Right lobe of liver (tissue), 6 donors: ENCODE data around the gene TSPOAP1. TPM values are rescaled to one million over a fixed set of nuclear protein-coding genes. Genes with fewer than 3 reads are reported as not detected.

Experiments used
- ATAC-seq, 4 donors: fragments of 200-7000 bp; cut with Tn5 transposase; one replicate each; pipeline ENCODE4 v1.9.1; 2020; ENCODE audit warnings: mild to moderate bottlenecking in 4 of 4, moderate library complexity in 4 of 4
- DNase-seq, 3 donors: peaks; one replicate each; pipeline ENCODE4 v3.0.0-alpha.2; 2020
- H3K27ac ChIP-seq, 3 donors: fragments of 200-600 bp; one replicate each; pipeline ENCODE4 v1.8.0; 2022
- H3K27me3 ChIP-seq, 2 donors: fragments of 200-600 bp; one replicate each; pipeline ENCODE4 v1.8.0; 2022
- H3K36me3 ChIP-seq, 4 donors: fragments of 200-600 bp; sonication (generic) in 1 of 4; one replicate each; pipeline versions ENCODE4 v1.5.1 to v1.8.0; 2017 to 2022; ENCODE audit warnings: control low read depth in 1 of 4
- H3K4me1 ChIP-seq, 4 donors: fragments of 200-600 bp; sonication (generic) in 1 of 4; one replicate each; pipeline versions ENCODE4 v1.5.1 to v1.8.0; 2017 to 2022; ENCODE audit warnings: control low read depth in 1 of 4
- H3K4me3 ChIP-seq, 3 donors: fragments of 200-600 bp; one replicate each; pipeline ENCODE4 v1.8.0; 2022
- H3K9me3 ChIP-seq, 4 donors: fragments of 200-600 bp; sonication (generic) in 1 of 4; one replicate each; pipeline versions ENCODE4 v1.5.1 to v1.8.0; 2017 to 2022; ENCODE audit warnings: control low read depth in 1 of 4
- POLR2A ChIP-seq: fragments of 450-650 bp; IDR thresholded peaks from one replicate; pipeline ENCODE4 v1.6.1; 2017; ENCODE audit warnings: antibody characterized with exemption, mild to moderate bottlenecking
- WGBS: methylation state at CpG from one replicate; pipeline ENCODE4 v1.1.6; 2018; ENCODE audit warnings: low coverage, low lambda C conversion rate; ENCODE audit not compliant: insufficient coverage; ENCODE audit errors: missing lambda C conversion rate; 5-methylcytosine and 5-hydroxymethylcytosine counted together
- intact Hi-C, 2 donors: fragments of 100-400 bp; cut with DNase I; formaldehyde crosslinking; loops; one replicate each; pipeline versions ENCODE4 v1.11.2 to v1.14.1; 2022
- total RNA-seq, 6 experiments: library from RNA; depleted of rRNA in 2 of 6; stranded (reverse); fragments of >200 nt in 2 of 6; fragmentation: NEBNext Ultra II Directional in 3 of 6; extraction: Animal tissue kit (Norgen Biotek cat#: 25700) in 3 of 6; gene quantifications; one replicate each; pipeline versions ENCODE4 v1.1.0 to v1.2.4, GENCODE V29; 2016 to 2023
- TF ChIP-seq, protein P1 (sequence below), 4 donors: fragments of 200-600 bp in 3 of 4; fragments of 450-650 bp in 1 of 4; IDR thresholded peaks; one replicate each; pipeline versions ENCODE4 v1.5.1 to v1.8.0; 2016 to 2022; ENCODE audit warnings: antibody characterized with exemption in 4 of 4, mild to moderate bottlenecking in 2 of 4
- donor health status: DM: no; HTN: yes; CAD: no.
- donor health status: DM: no; HTN: no; CAD: no.
- donor health status: DM: no; HTN: no; CAD: no.
- donor health status: DM: no; HTN: yes; CAD: no.
- donor health status: DM: no; HTN: yes; CAD: no.

The TSPOAP1 gene
- total RNA-seq, 6 experiments from 2014 or later = 0.87 to 8.3 (median 3.8) TPM

DNA sequence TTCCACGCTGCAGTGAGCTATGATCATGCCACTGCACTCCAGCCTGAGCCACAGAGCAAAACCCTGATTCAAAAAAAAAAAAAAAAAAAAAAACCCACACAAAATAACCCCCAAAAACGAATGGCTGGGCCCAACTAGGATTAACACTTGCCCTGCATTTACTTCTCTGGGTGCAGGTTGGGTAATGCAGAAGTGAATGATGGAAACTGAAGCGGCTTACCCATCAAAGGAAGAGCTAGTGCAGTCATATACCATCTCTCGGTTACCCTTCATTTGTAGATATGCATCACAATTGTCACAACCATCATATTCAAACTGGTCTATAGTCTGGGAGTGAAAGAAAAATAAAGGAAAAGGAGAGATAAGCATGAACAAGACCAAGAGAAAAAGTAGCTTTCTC, 22.6 kb upstream of the TSPOAP1 start:
- no peak for ATAC-seq
- 33% methylated on average over 3 of the region's 4 CpGs for WGBS
- Histone ChIP-seq H3K36me3 (peaks cover 0 to 48% (median 29%) of the 10 kb centered on the region in 4 donors), H3K4me1 (peaks cover 0 to 8% (median 2%) of the 10 kb centered on the region in 4 donors), H3K4me3 (peak overlapping the region; percentile 83 to 97 (median 88)), H3K27me3 (no peaks in the 10 kb centered on the region), H3K9me3 (no peaks in the 10 kb centered on the region), H3K27ac (no peak overlapping the region)
- TF ChIP-seq, protein P1, sequence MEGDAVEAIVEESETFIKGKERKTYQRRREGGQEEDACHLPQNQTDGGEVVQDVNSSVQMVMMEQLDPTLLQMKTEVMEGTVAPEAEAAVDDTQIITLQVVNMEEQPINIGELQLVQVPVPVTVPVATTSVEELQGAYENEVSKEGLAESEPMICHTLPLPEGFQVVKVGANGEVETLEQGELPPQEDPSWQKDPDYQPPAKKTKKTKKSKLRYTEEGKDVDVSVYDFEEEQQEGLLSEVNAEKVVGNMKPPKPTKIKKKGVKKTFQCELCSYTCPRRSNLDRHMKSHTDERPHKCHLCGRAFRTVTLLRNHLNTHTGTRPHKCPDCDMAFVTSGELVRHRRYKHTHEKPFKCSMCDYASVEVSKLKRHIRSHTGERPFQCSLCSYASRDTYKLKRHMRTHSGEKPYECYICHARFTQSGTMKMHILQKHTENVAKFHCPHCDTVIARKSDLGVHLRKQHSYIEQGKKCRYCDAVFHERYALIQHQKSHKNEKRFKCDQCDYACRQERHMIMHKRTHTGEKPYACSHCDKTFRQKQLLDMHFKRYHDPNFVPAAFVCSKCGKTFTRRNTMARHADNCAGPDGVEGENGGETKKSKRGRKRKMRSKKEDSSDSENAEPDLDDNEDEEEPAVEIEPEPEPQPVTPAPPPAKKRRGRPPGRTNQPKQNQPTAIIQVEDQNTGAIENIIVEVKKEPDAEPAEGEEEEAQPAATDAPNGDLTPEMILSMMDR (IDR thresholded peaks at IDR 0.05) = no peak
- TF ChIP-seq POLR2A = no peak
- no peak for DNase-seq
- intact Hi-C loops = loop anchor here in 1 of 2 donors (10.0 kb wide), 1 partner anchor 74 kb away; no protein-coding TSS in a partner anchor

GRCh38 chr17:58348038-58348437, 19.4 kb upstream of the TSPOAP1 start:
- TF ChIP-seq, protein P1 (IDR thresholded peaks at IDR 0.05) = no peak
- TF ChIP-seq POLR2A = no peak
- Histone ChIP-seq H3K4me1 (peaks cover 0 to 8% (median 1%) of the 10 kb centered on the region in 4 donors), H3K27me3 (no peaks in the 10 kb centered on the region), H3K27ac (no peak overlapping the region), H3K4me3 (no peak overlapping the region), H3K36me3 (peaks cover 0 to 59% (median 36%) of the 10 kb centered on the region in 4 donors), H3K9me3 (no peaks in the 10 kb centered on the region)
- intact Hi-C loops = no loop called here
- DNase-seq (no peak), ATAC-seq (no peak)
- WGBS = 50% methylated on average over 1 of the region's 1 CpG

DNA sequence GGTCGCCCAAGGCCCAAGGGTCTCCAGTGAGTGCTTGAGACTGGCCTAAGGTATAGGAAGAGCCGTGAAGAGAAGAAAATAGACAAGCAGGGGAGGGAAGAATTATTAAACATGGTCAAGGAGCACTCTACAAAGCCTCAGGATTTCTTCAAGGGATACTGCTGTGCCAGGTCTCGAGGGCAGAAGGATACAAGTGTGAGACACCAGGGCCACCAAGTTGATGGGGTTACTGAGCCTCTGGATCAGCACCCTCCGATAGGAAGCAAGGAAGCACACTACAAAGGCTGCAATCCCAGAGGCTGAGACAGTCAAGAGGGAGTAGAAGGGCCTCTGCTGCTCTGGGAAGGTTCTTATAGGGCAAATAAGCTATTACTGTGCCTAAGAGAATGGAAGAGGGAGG, 16.9 kb upstream of the TSPOAP1 start:
- no peaks in the 10 kb centered on the region for H3K9me3 ChIP-seq
- no peaks in the 10 kb centered on the region for H3K4me1 ChIP-seq
- no peak overlapping the region for H3K27ac ChIP-seq
- H3K4me3 ChIP-seq = no peak overlapping the region
- 84% methylated on average over 3 of the region's 4 CpGs for WGBS
- ATAC-seq (no peak), DNase-seq (no peak)
- intact Hi-C loops = no loop called here
- H3K36me3 ChIP-seq = peaks cover 0 to 55% (median 36%) of the 10 kb centered on the region in 4 donors
- no peaks in the 10 kb centered on the region for H3K27me3 ChIP-seq
- TF ChIP-seq, protein P1 (IDR thresholded peaks at IDR 0.05) = no peak
- TF ChIP-seq POLR2A = no peak

- Histone ChIP-seq H3K4me3 (no peak overlapping the region), H3K36me3 (peaks cover 0 to 48% (median 32%) of the 10 kb centered on the region in 4 donors), H3K9me3 (no peaks in the 10 kb centered on the region), H3K27ac (peak overlapping the region in 1 of 3 donors; percentile 6), H3K4me1 (no peaks in the 10 kb centered on the region), H3K27me3 (no peaks in the 10 kb centered on the region)
- peak; percentile 42 to 59 (median 53) for ATAC-seq
- no CpG with 5 or more reads among the region's 2 CpGs for WGBS
- intact Hi-C loops = no loop called here
- DNase-seq = no peak
- TF ChIP-seq, protein P1 (IDR thresholded peaks at IDR 0.05) = peak in 1 of 4 donors; percentile 6
- TF ChIP-seq POLR2A = no peak
Observed at GRCh38 chr17:58344791-58345157, 16.2 kb upstream of the TSPOAP1 start.
